Calu3 (cell line): ENCODE results near the gene HJURP. TPM values are rescaled to one million over a fixed set of nuclear protein-coding genes. Genes with fewer than 3 reads are reported as not detected.

Source experiments
- BruUV-seq: library from RNA; stranded (reverse); fragments of 400-500 nt; replicated peaks from 2 replicates; lab custom pipeline; 2021; lab: Mats Ljungman, UMichigan
- CTCF ChIA-PET: fragments of 300-600 bp; sonication (Branson Sonifier 250); formaldehyde crosslinking; loops from one replicate; lab custom pipeline; 2022; ENCODE audit warnings: antibody characterized with exemption; lab: Charles Lee
- DNase-seq: peaks from one replicate; pipeline ENCODE4 v3.0.0; 2022
- H3K27ac Mint-ChIP-seq: one replicate; pipeline ENCODE4 v1.8.0; 2022; ENCODE audit warnings: mixed read lengths; ENCODE audit not compliant: unreplicated experiment
- H3K27me3 Mint-ChIP-seq: one replicate; pipeline ENCODE4 v1.8.0; 2022; ENCODE audit warnings: mixed read lengths; ENCODE audit not compliant: unreplicated experiment
- H3K36me3 Mint-ChIP-seq: one replicate; pipeline ENCODE4 v1.8.0; 2022; ENCODE audit warnings: mild to moderate bottlenecking, moderate library complexity, mixed read lengths; ENCODE audit not compliant: insufficient read depth, unreplicated experiment
- H3K4me1 Mint-ChIP-seq: one replicate; pipeline ENCODE4 v1.8.0; 2022; ENCODE audit warnings: mild to moderate bottlenecking, low read depth, mixed read lengths; ENCODE audit not compliant: unreplicated experiment
- H3K4me3 Mint-ChIP-seq: one replicate; pipeline ENCODE4 v1.8.0; 2022; ENCODE audit warnings: mild to moderate bottlenecking, low read depth, moderate library complexity, mixed read lengths; ENCODE audit not compliant: unreplicated experiment
- H3K9me3 Mint-ChIP-seq: one replicate; pipeline ENCODE4 v1.8.0; 2022; ENCODE audit warnings: low read depth, mixed read lengths; ENCODE audit not compliant: unreplicated experiment
- CTCF ChIP-seq: fragments of 200-600 bp; IDR thresholded peaks from one replicate; pipeline ENCODE4 v1.8.0; 2022; ENCODE audit warnings: antibody characterized with exemption; ENCODE audit not compliant: unreplicated experiment
- intact Hi-C: fragments of 100-400 bp; cut with micrococcal nuclease; formaldehyde crosslinking; loops from one replicate; pipeline ENCODE4 v1.10.0; 2022; ENCODE audit not compliant: unreplicated experiment
- total RNA-seq: library from RNA; stranded (reverse); gene quantifications from 2 replicates; pipeline ENCODE4 v1.2.3, GENCODE V29; 2022

HJURP gene
- total RNA-seq, 1 experiment from 2014 or later, result 71.0 TPM

GRCh38 chr2:233830111-233830802 is 24.1 kb downstream of the HJURP start:
- CTCF ChIA-PET, result no interaction called here
- Mint-ChIP-seq H3K36me3 (peaks cover 18% of the 10 kb centered on the region), H3K4me1 (peaks cover 13% of the 10 kb centered on the region), H3K4me3 (no peak overlapping the region), H3K9me3 (no peaks in the 10 kb centered on the region), H3K27me3 (no peaks in the 10 kb centered on the region), H3K27ac (no peak overlapping the region)
- no TSS peak for BruUV-seq
- DNase-seq, result no peak
- intact Hi-C loops, result loop anchor here (5.0 to 10.0 kb wide), 5 partner anchors 125 to 428 kb away; partner anchors contain the start of gene USP40
- TF ChIP-seq CTCF, result no peak

GRCh38 chr2:233829193-233830110 is 24.9 kb downstream of the HJURP start:
- intact Hi-C loops, result loop anchor here (5.0 to 10.0 kb wide), 5 partner anchors 125 to 427 kb away; partner anchors contain the start of gene USP40
- H3K27ac Mint-ChIP-seq, result no peak overlapping the region
- H3K36me3 Mint-ChIP-seq, result peaks cover 10% of the 10 kb centered on the region
- no peaks in the 10 kb centered on the region for H3K9me3 Mint-ChIP-seq
- no peak for DNase-seq
- no peak overlapping the region for H3K4me3 Mint-ChIP-seq
- CTCF ChIA-PET, result interaction anchor here (1.2 kb wide), 1 partner anchor 15 kb away, joined by 3 read pairs; no protein-coding TSS in a partner anchor
- no peaks in the 10 kb centered on the region for H3K27me3 Mint-ChIP-seq
- no peak for TF ChIP-seq CTCF
- BruUV-seq, result no TSS peak
- H3K4me1 Mint-ChIP-seq, result peaks cover 5% of the 10 kb centered on the region

DNA sequence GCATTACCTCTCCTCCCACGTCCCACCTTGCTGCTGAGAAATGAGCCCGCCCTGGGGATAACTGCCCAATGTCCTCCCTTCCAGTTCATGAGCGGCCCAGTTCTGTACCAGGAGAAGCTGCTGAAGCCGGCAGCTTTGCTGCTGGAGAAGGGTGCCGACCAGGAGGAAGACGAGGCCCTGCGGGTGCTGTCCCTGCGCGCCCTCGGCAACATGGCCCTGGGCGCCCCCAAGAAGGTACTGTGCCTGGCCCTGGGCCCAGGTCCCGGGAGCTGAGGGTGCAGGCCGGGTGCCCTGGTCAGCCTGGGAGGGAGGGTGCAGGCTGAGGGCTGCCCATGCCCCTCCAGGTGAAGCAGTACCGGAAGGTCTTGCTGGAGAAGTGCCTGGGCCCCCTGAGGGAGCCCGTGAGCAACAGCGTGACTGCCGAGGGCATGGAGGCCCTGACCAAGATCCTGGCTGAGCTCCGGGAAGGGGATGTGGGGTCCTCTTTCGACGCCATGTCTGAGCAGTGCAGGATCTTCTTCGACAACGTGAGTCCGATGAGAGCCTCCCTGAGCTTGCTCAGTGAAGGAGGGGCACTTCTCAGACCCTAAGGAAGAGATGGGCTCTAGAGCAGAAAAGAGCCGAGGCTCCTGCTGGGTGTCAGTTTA is 25.7 kb downstream of the HJURP start:
- no peaks in the 10 kb centered on the region for H3K4me1 Mint-ChIP-seq
- no peaks in the 10 kb centered on the region for H3K27me3 Mint-ChIP-seq
- BruUV-seq, result no TSS peak
- no peak for DNase-seq
- no peak overlapping the region for H3K4me3 Mint-ChIP-seq
- intact Hi-C loops, result no loop called here
- H3K27ac Mint-ChIP-seq, result no peak overlapping the region
- peaks cover 2% of the 10 kb centered on the region for H3K36me3 Mint-ChIP-seq
- TF ChIP-seq CTCF, result no peak
- no peaks in the 10 kb centered on the region for H3K9me3 Mint-ChIP-seq
- CTCF ChIA-PET, result interaction anchor here (1.2 kb wide), 1 partner anchor 14 kb away, joined by 3 read pairs; no protein-coding TSS in a partner anchor

- Mint-ChIP-seq H3K4me3 (no peak overlapping the region), H3K9me3 (no peaks in the 10 kb centered on the region), H3K36me3 (no peaks in the 10 kb centered on the region), H3K27ac (no peak overlapping the region), H3K4me1 (no peaks in the 10 kb centered on the region), H3K27me3 (peaks cover 20% of the 10 kb centered on the region)
- DNase-seq, result no peak
- CTCF ChIA-PET, result interaction anchor here (1.1 kb wide), 2 partner anchors 8 to 64 kb away, joined by 3 to 4 read pairs; partner anchors contain the start of gene UGT1A1
- no peak for TF ChIP-seq CTCF
- intact Hi-C loops, result no loop called here
- no TSS peak for BruUV-seq
These were observed 30.0 kb downstream of the HJURP start for GRCh38 chr2:233824373-233824772.
